ENCODE results near the gene MIPOL1. TPM values are rescaled to one million over a fixed set of nuclear protein-coding genes. Genes with fewer than 3 reads are reported as not detected.

Gene MIPOL1
- total and polyA plus RNA-seq, 2 donors (not counting 3 experiments of a cell fraction or from before 2014, with no cell fraction given), result 3.4 to 33.5 TPM

- CTCF ChIA-PET, result no interaction called here
- no peaks in the 10 kb centered on the region for H3K9me3 ChIP-seq (replicated peaks; ENCODE audit: control insufficient read depth, insufficient read depth, low read length)
- DNase-seq (ENCODE audit: low read depth, low spot score) (no peak), FAIRE-seq (no peak)
- H3K36me3 ChIP-seq (ENCODE audit: control insufficient read depth in 2 of 2, extremely low read depth in 1 of 2, insufficient read depth in 2 of 2, low read length in 2 of 2), result no peaks in the 10 kb centered on the region
- no peaks in the 10 kb centered on the region for H3K9me1 ChIP-seq (replicated peaks; ENCODE audit: control insufficient read depth, extremely low read depth, insufficient read depth, low read length)
- no TSS peak for BruUV-seq (replicated peaks)
- H3K27ac ChIP-seq (ENCODE audit: insufficient read depth, low read depth, low read length), result no peak overlapping the region
- H2AFZ ChIP-seq (ENCODE audit: low read depth, low read length), result no peak overlapping the region
- no peak for TF ChIP-seq CTCF (IDR thresholded peaks at IDR 0.05; ENCODE audit: extremely low read depth in 1 of 2, insufficient read depth in 1 of 2, low read depth in 1 of 2, low read length in 2 of 2)
- no peak for TF ChIP-seq EZH2 (IDR thresholded peaks at IDR 0.05; ENCODE audit: borderline replicate concordance, low read depth, low read length, severe bottlenecking)
- no peak for TF ChIP-seq MAX (IDR thresholded peaks at IDR 0.05; ENCODE audit: insufficient read depth, insufficient read length)
- no peak for TF ChIP-seq POLR2AphosphoS5 (IDR thresholded peaks at IDR 0.05; ENCODE audit: insufficient read depth, low read depth, low read length)
- no peak for TF ChIP-seq GATA2 (IDR thresholded peaks at IDR 0.05; ENCODE audit: insufficient read depth, insufficient read length, low read depth, low read length)
- TF ChIP-seq JUN (IDR thresholded peaks at IDR 0.05; ENCODE audit: borderline replicate concordance, insufficient read depth, insufficient read length, low read depth), result no peak
- TF ChIP-seq MYC (IDR thresholded peaks at IDR 0.05; ENCODE audit: low read depth, low read length), result no peak
- no peak for TF ChIP-seq POLR2A (IDR thresholded peaks at IDR 0.05; ENCODE audit: low read depth, low read length)
- no peak for TF ChIP-seq FOS (IDR thresholded peaks at IDR 0.05; ENCODE audit: borderline replicate concordance, insufficient read depth, low read length)
- H3K4me3 ChIP-seq (replicated peaks in 1 of 3; ENCODE audit: insufficient read depth in 1 of 3, low read depth in 1 of 3, low read length in 3 of 3), result no peak overlapping the region
- no peak overlapping the region for H3K9ac ChIP-seq (replicated peaks; ENCODE audit: extremely low read depth, insufficient read depth, low read length)
- no peaks in the 10 kb centered on the region for H4K20me1 ChIP-seq (replicated peaks; ENCODE audit: control insufficient read depth, extremely low read depth, insufficient read depth, low read length)
- intact Hi-C loops (cut with micrococcal nuclease) (no loop called here), dilution Hi-C loops (cut with MboI; ENCODE audit: extremely low pct_ligation_motif_present, low sequenced_read_pairs) (no loop called here)
- no peaks in the 10 kb centered on the region for H3K79me2 ChIP-seq (ENCODE audit: control insufficient read depth, insufficient read depth, low read length)
- H3K27me3 ChIP-seq (ENCODE audit: control insufficient read depth in 2 of 2, insufficient read depth in 2 of 2, low read length in 2 of 2), result no peaks in the 10 kb centered on the region
- H3K4me2 ChIP-seq (ENCODE audit: insufficient read depth, low read length), result no peak overlapping the region
- H3K4me1 ChIP-seq (ENCODE audit: control insufficient read depth, extremely low read depth, insufficient read depth, low read length), result no peaks in the 10 kb centered on the region
- POLR2A ChIA-PET, result no interaction called here
Measured at GRCh38 chr14:37434867-37435266, 237.1 kb downstream of the MIPOL1 start.
